ENCODE data around the gene ARHGEF3.
A peak's percentile ranks its signal among the peaks of the same experiment; 100 is the strongest.

ARHGEF3 gene

DNA sequence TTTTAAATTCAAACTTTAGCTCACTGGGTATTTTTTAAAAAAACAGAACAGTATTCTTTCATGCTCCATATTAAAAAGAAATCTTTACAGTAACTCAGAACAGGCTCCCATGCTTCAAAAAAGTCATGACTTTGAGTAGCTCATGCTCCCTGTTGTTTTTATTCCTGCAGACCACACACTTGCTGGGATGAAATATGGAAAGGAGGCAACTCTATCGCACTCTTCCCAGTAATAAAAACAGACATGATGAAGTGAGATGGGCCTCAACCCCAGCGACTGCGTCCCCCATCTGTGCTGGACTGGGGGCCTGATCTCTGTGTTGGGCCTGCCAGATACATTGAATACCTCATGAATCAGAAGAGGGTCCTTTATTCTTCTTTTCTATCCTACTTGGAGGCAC, 58.9 kb downstream of the ARHGEF3 start:
- Histone ChIP-seq H3K4me1 (ENCODE audit: control extremely low read depth in 1 of 4, control insufficient read depth in 4 of 4, insufficient read depth in 4 of 4, low read length in 3 of 4) (peaks cover 0 to 2% (median under 1%) of the 10 kb centered on the region in 4 experiments), H3K4me3 (ENCODE audit: control insufficient read depth in 1 of 7, extremely low read depth in 1 of 7, insufficient read depth in 4 of 7, low read depth in 2 of 7, low read length in 6 of 7) (no peak overlapping the region), H3K9me3 (ENCODE audit: control extremely low read depth in 1 of 5, control insufficient read depth in 4 of 5, insufficient read depth in 2 of 5, low read depth in 1 of 5, low read length in 4 of 5) (no peaks in the 10 kb centered on the region), H3K27me3 (replicated peaks in 2 of 5; ENCODE audit: control insufficient read depth in 4 of 5, insufficient read depth in 5 of 5, low read length in 4 of 5) (no peaks in the 10 kb centered on the region), H3K27ac (ENCODE audit: insufficient read depth in 1 of 2, low read depth in 1 of 2, low read length in 2 of 2, poor library complexity in 1 of 2, severe bottlenecking in 2 of 2) (no peak overlapping the region), H3K36me3 (ENCODE audit: control insufficient read depth in 4 of 4, insufficient read depth in 4 of 4, low read length in 3 of 4) (peaks cover 15 to 75% (median 49%) of the 10 kb centered on the region in 4 experiments)
- CTCF ChIA-PET = interaction anchor here (1.2 to 6.3 kb wide), 4 partner anchors 11 to 246 kb away, joined by 3 to 42 read pairs (median 5); no protein-coding TSS in a partner anchor
- no peak for DNase-seq
- 100% methylated on average over 2 of the region's 3 CpGs for WGBS (ENCODE audit: insufficient coverage)
- POLR2A ChIA-PET = interaction anchor here (0.7 kb wide), 1 partner anchor 33 kb away, joined by 6 read pairs; no protein-coding TSS in a partner anchor

DNA sequence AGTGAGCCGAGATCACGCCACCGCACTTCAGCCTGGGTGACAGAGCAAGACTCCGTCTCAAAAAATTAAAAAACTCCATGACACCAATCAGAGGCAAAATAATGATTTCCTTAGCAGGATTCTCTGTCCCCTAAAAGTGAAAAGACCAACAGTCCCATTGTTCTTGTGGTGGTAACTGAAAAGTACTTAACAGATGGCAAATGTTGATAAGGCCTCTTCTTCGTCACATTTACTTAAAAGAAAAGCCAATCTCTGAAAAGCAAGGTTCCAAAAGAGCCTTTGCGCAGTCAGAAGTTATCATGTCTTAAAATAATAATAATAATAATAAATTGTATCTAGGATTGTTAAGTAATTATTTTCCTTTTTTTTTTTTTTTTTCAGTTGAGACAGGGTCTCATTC, 62.7 kb downstream of the ARHGEF3 start:
- H3K4me3 ChIP-seq (ENCODE audit: control insufficient read depth in 1 of 7, extremely low read depth in 1 of 7, insufficient read depth in 4 of 7, low read depth in 2 of 7, low read length in 6 of 7) = no peak overlapping the region
- no peaks in the 10 kb centered on the region for H3K27me3 ChIP-seq (replicated peaks in 2 of 5; ENCODE audit: control insufficient read depth in 4 of 5, insufficient read depth in 5 of 5, low read length in 4 of 5)
- ChIA-PET POLR2A (no interaction called here), CTCF (interaction anchor here (1.0 to 6.3 kb wide), 2 partner anchors 60 to 250 kb away, joined by 3 to 42 read pairs; no protein-coding TSS in a partner anchor)
- peak in 2 of 3 donors; percentile 65 to 80 for DNase-seq
- no peak overlapping the region for H3K27ac ChIP-seq (ENCODE audit: insufficient read depth in 1 of 2, low read depth in 1 of 2, low read length in 2 of 2, poor library complexity in 1 of 2, severe bottlenecking in 2 of 2)
- H3K4me1 ChIP-seq (ENCODE audit: control extremely low read depth in 1 of 4, control insufficient read depth in 4 of 4, insufficient read depth in 4 of 4, low read length in 3 of 4) = peaks cover 0 to 3% (median 1%) of the 10 kb centered on the region in 4 experiments
- peaks cover 12 to 73% (median 37%) of the 10 kb centered on the region in 4 experiments for H3K36me3 ChIP-seq (ENCODE audit: control insufficient read depth in 4 of 4, insufficient read depth in 4 of 4, low read length in 3 of 4)
- H3K9me3 ChIP-seq (ENCODE audit: control extremely low read depth in 1 of 5, control insufficient read depth in 4 of 5, insufficient read depth in 2 of 5, low read depth in 1 of 5, low read length in 4 of 5) = no peaks in the 10 kb centered on the region
- WGBS (ENCODE audit: insufficient coverage) = 82% methylated on average over 2 of the region's 6 CpGs

DNA sequence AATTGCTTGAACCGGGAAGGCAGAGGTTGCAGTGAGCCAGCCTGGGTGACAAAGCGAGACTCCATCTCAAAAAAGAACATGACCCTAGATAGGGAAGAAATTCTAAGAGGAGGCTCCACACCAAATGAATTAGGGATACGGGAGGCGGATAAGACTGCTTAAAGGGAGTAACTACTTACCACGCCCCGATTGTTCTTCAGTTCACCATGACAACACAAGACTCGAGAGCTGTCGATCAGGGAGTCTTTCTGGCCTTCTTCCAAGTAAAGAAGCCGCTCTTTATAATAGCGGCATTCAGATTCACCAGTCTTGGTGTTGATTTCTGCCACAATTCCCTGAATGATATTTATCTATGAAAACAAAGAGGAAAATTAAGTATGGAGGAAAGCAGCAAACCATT, 64.7 kb downstream of the ARHGEF3 start:
- WGBS (ENCODE audit: insufficient coverage) = 99% methylated on average over 7 of the region's 10 CpGs
- no peak overlapping the region for H3K27ac ChIP-seq (ENCODE audit: insufficient read depth in 1 of 2, low read depth in 1 of 2, low read length in 2 of 2, poor library complexity in 1 of 2, severe bottlenecking in 2 of 2)
- H3K27me3 ChIP-seq (replicated peaks in 2 of 5; ENCODE audit: control insufficient read depth in 4 of 5, insufficient read depth in 5 of 5, low read length in 4 of 5) = no peaks in the 10 kb centered on the region
- ChIA-PET CTCF (interaction anchor here (0.6 to 1.8 kb wide), 7 partner anchors 9 to 1879 kb away, joined by 3 to 6 read pairs (median 4); partner anchors contain the start of gene ARHGEF3), POLR2A (no interaction called here)
- H3K9me3 ChIP-seq (ENCODE audit: control extremely low read depth in 1 of 5, control insufficient read depth in 4 of 5, insufficient read depth in 2 of 5, low read depth in 1 of 5, low read length in 4 of 5) = no peaks in the 10 kb centered on the region
- no peak overlapping the region for H3K4me3 ChIP-seq (ENCODE audit: control insufficient read depth in 1 of 7, extremely low read depth in 1 of 7, insufficient read depth in 4 of 7, low read depth in 2 of 7, low read length in 6 of 7)
- H3K4me1 ChIP-seq (ENCODE audit: control extremely low read depth in 1 of 4, control insufficient read depth in 4 of 4, insufficient read depth in 4 of 4, low read length in 3 of 4) = peaks cover 0 to 3% (median 1%) of the 10 kb centered on the region in 4 experiments
- DNase-seq = no peak
- peaks cover 11 to 67% (median 30%) of the 10 kb centered on the region in 4 experiments for H3K36me3 ChIP-seq (ENCODE audit: control insufficient read depth in 4 of 4, insufficient read depth in 4 of 4, low read length in 3 of 4)

DNA sequence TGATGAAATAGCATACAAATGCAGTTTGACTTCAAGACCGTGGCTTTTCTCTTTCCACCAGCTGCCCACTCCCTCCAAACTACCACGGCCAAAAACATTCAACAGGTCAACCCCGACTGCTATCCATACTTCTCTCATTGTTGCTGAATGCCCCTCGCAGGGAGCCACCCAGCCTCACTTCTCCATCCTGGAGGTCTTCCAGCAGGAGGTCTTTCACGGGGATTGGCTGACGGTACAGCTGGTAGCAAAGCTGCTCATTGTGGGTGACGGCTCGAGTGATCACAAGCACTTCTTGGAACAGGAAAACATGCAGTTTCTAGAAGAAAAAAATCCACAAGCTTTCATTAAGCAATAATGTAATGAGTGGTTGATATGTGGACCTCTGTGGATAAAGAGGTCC, 69.6 kb downstream of the ARHGEF3 start:
- no peak for DNase-seq
- ChIA-PET CTCF (interaction anchor here (2.4 kb wide), 1 partner anchor 69 kb away, joined by 7 read pairs; no protein-coding TSS in a partner anchor), POLR2A (no interaction called here)
- H3K4me1 ChIP-seq (ENCODE audit: control extremely low read depth in 1 of 4, control insufficient read depth in 4 of 4, insufficient read depth in 4 of 4, low read length in 3 of 4) = peaks cover 0 to 2% (median 0%) of the 10 kb centered on the region in 4 experiments
- 94% methylated on average over 6 of the region's 8 CpGs for WGBS (ENCODE audit: insufficient coverage)
- peaks cover 36 to 78% (median 57%) of the 10 kb centered on the region in 4 experiments for H3K36me3 ChIP-seq (ENCODE audit: control insufficient read depth in 4 of 4, insufficient read depth in 4 of 4, low read length in 3 of 4)
- no peaks in the 10 kb centered on the region for H3K9me3 ChIP-seq (ENCODE audit: control extremely low read depth in 1 of 5, control insufficient read depth in 4 of 5, insufficient read depth in 2 of 5, low read depth in 1 of 5, low read length in 4 of 5)
- H3K27me3 ChIP-seq (replicated peaks in 2 of 5; ENCODE audit: control insufficient read depth in 4 of 5, insufficient read depth in 5 of 5, low read length in 4 of 5) = no peaks in the 10 kb centered on the region
- no peak overlapping the region for H3K4me3 ChIP-seq (ENCODE audit: control insufficient read depth in 1 of 7, extremely low read depth in 1 of 7, insufficient read depth in 4 of 7, low read depth in 2 of 7, low read length in 6 of 7)
- H3K27ac ChIP-seq (ENCODE audit: insufficient read depth in 1 of 2, low read depth in 1 of 2, low read length in 2 of 2, poor library complexity in 1 of 2, severe bottlenecking in 2 of 2) = no peak overlapping the region

DNA sequence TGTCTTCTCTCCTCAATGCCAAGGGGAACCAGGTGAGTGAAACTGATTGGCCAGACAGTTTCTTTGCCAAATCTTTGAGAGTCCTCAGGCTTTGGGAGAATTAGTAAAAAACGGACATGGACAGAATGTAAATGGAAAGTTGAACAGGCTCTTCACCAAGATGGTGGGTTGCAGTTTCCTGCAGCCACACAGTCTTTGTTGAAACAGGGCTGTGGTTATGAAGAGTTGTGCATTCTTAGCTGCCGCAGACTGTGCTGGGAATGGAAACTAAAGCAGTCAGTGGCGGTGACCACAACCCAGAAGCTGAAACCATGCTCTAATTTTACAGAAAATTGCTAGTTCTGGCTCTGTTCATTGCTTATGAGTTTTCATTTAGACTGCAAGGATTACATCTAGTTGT, 76.6 kb downstream of the ARHGEF3 start:
- Histone ChIP-seq H3K4me3 (ENCODE audit: control insufficient read depth in 1 of 7, extremely low read depth in 1 of 7, insufficient read depth in 4 of 7, low read depth in 2 of 7, low read length in 6 of 7) (no peak overlapping the region), H3K36me3 (ENCODE audit: control insufficient read depth in 4 of 4, insufficient read depth in 4 of 4, low read length in 3 of 4) (peaks cover 24 to 51% (median 41%) of the 10 kb centered on the region in 4 experiments), H3K9me3 (ENCODE audit: control extremely low read depth in 1 of 5, control insufficient read depth in 4 of 5, insufficient read depth in 2 of 5, low read depth in 1 of 5, low read length in 4 of 5) (no peaks in the 10 kb centered on the region), H3K4me1 (ENCODE audit: control extremely low read depth in 1 of 4, control insufficient read depth in 4 of 4, insufficient read depth in 4 of 4, low read length in 3 of 4) (peaks cover 0 to 5% (median 2%) of the 10 kb centered on the region in 4 experiments), H3K27ac (ENCODE audit: insufficient read depth in 1 of 2, low read depth in 1 of 2, low read length in 2 of 2, poor library complexity in 1 of 2, severe bottlenecking in 2 of 2) (no peak overlapping the region), H3K27me3 (replicated peaks in 2 of 5; ENCODE audit: control insufficient read depth in 4 of 5, insufficient read depth in 5 of 5, low read length in 4 of 5) (no peaks in the 10 kb centered on the region)
- DNase-seq = peak in 2 of 3 donors; percentile 27 to 43
- POLR2A ChIA-PET = interaction anchor here (0.6 to 1.1 kb wide), 2 partner anchors 9 to 39 kb away, joined by 3 to 6 read pairs; no protein-coding TSS in a partner anchor
- WGBS (ENCODE audit: insufficient coverage) = 79% methylated on average over 3 of the region's 3 CpGs
- CTCF ChIA-PET = interaction anchor here (1.3 to 2.5 kb wide), 4 partner anchors 22 to 75 kb away, joined by 3 to 14 read pairs (median 6); no protein-coding TSS in a partner anchor

DNA sequence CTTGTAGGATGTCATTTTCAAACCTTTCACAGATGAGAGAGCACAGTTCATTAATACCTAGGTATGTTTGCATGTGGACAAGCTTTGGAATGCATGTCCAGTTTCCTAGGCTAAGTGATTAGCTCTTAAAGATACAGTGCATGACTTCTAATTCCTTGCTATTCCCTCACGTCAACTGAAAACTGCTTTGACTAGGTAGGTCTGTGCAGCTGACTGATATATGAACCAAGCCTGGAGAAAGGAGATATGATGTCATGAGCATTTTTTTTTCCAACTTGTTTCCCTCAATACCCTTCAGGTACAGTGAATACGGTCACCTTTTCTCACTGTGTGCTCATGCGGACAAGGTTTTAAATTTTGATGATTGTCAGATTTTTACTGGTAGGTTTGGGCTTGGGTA, 77.1 kb downstream of the ARHGEF3 start:
- DNase-seq = no peak
- H3K27me3 ChIP-seq (replicated peaks in 2 of 5; ENCODE audit: control insufficient read depth in 4 of 5, insufficient read depth in 5 of 5, low read length in 4 of 5) = no peaks in the 10 kb centered on the region
- no peak overlapping the region for H3K4me3 ChIP-seq (ENCODE audit: control insufficient read depth in 1 of 7, extremely low read depth in 1 of 7, insufficient read depth in 4 of 7, low read depth in 2 of 7, low read length in 6 of 7)
- 100% methylated on average over 2 of the region's 3 CpGs for WGBS (ENCODE audit: insufficient coverage)
- CTCF ChIA-PET = interaction anchor here (1.0 to 2.5 kb wide), 5 partner anchors 21 to 271 kb away, joined by 3 to 14 read pairs (median 3); no protein-coding TSS in a partner anchor
- no peaks in the 10 kb centered on the region for H3K9me3 ChIP-seq (ENCODE audit: control extremely low read depth in 1 of 5, control insufficient read depth in 4 of 5, insufficient read depth in 2 of 5, low read depth in 1 of 5, low read length in 4 of 5)
- H3K4me1 ChIP-seq (ENCODE audit: control extremely low read depth in 1 of 4, control insufficient read depth in 4 of 4, insufficient read depth in 4 of 4, low read length in 3 of 4) = peaks cover 0 to 5% (median 2%) of the 10 kb centered on the region in 4 experiments
- H3K36me3 ChIP-seq (ENCODE audit: control insufficient read depth in 4 of 4, insufficient read depth in 4 of 4, low read length in 3 of 4) = peaks cover 20 to 50% (median 39%) of the 10 kb centered on the region in 4 experiments
- H3K27ac ChIP-seq (ENCODE audit: insufficient read depth in 1 of 2, low read depth in 1 of 2, low read length in 2 of 2, poor library complexity in 1 of 2, severe bottlenecking in 2 of 2) = no peak overlapping the region
- POLR2A ChIA-PET = interaction anchor here (0.6 to 1.1 kb wide), 2 partner anchors 9 to 40 kb away, joined by 3 to 6 read pairs; no protein-coding TSS in a partner anchor

DNA sequence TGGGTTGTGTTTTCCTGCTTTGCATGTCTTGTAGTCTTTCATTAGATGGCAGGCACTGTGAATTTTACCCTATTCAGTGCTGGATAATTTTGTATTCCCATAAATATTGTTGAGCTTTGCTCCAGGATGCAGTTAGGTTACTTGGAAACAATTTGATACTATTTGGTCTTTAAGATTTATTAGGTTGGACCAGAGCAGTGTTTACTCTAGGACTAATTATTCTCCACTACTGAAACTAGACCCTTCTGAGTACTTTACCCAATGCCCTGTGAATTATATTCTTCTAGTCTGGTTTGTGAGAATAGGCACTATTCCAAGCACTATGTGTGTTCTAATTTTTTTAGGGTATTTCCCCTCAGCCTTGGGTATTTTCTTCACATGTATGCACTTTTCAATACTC, 80.9 kb downstream of the ARHGEF3 start:
- Histone ChIP-seq H3K27me3 (replicated peaks in 2 of 5; ENCODE audit: control insufficient read depth in 4 of 5, insufficient read depth in 5 of 5, low read length in 4 of 5) (no peaks in the 10 kb centered on the region), H3K36me3 (ENCODE audit: control insufficient read depth in 4 of 4, insufficient read depth in 4 of 4, low read length in 3 of 4) (peaks cover 0 to 14% (median 12%) of the 10 kb centered on the region in 4 experiments), H3K4me1 (ENCODE audit: control extremely low read depth in 1 of 4, control insufficient read depth in 4 of 4, insufficient read depth in 4 of 4, low read length in 3 of 4) (peaks cover 0 to 5% (median 2%) of the 10 kb centered on the region in 4 experiments), H3K9me3 (ENCODE audit: control extremely low read depth in 1 of 5, control insufficient read depth in 4 of 5, insufficient read depth in 2 of 5, low read depth in 1 of 5, low read length in 4 of 5) (no peaks in the 10 kb centered on the region), H3K27ac (ENCODE audit: insufficient read depth in 1 of 2, low read depth in 1 of 2, low read length in 2 of 2, poor library complexity in 1 of 2, severe bottlenecking in 2 of 2) (no peak overlapping the region), H3K4me3 (ENCODE audit: control insufficient read depth in 1 of 7, extremely low read depth in 1 of 7, insufficient read depth in 4 of 7, low read depth in 2 of 7, low read length in 6 of 7) (no peak overlapping the region)
- ChIA-PET CTCF (interaction anchor here (1.9 kb wide), 1 partner anchor 267 kb away, joined by 5 read pairs; no protein-coding TSS in a partner anchor), POLR2A (no interaction called here)
- DNase-seq = no peak
